SH-SY5Y (cell line): ENCODE results near the gene SOS1.

Experiments used
- GATA2 ChIP-seq: IDR thresholded peaks from 2 replicates; pipeline ENCODE4 v1.6.1; 2011; ENCODE audit warnings: mild to moderate bottlenecking, low read depth, low read length
- GATA3 ChIP-seq: IDR thresholded peaks from 2 replicates; pipeline ENCODE4 v1.6.1; 2011; ENCODE audit warnings: low read depth, mild to moderate bottlenecking, low read length, moderate library complexity

GRCh38 chr2:38968021-38968420, 152.8 kb downstream of the SOS1 start:
- TF ChIP-seq GATA2 (no peak), GATA3 (no peak)
